Fibroblast of pulmonary artery (primary cell): ENCODE data around the gene ZDHHC8.

Source experiments
- DNase-seq: peaks from one replicate; pipeline ENCODE4 v3.0.0-alpha.2; 2010; ENCODE audit warnings: low read depth
- H3K4me3 ChIP-seq: replicated peaks from 2 replicates; pipeline ENCODE4 v1.5.1; 2011; ENCODE audit warnings: low read depth, mild to moderate bottlenecking, control low read depth, low read length, moderate library complexity
- TF ChIP-seq, protein P1 (sequence below): IDR thresholded peaks from 2 replicates; pipeline ENCODE4 v1.5.1; 2011; ENCODE audit warnings: mild to moderate bottlenecking, control low read depth, low read length, inconsistent platforms; ENCODE audit errors: missing control alignments

ZDHHC8 gene

GRCh38 chr22:20187777-20188566 lies 56.4 kb downstream of the ZDHHC8 start:
- TF ChIP-seq, protein P1, sequence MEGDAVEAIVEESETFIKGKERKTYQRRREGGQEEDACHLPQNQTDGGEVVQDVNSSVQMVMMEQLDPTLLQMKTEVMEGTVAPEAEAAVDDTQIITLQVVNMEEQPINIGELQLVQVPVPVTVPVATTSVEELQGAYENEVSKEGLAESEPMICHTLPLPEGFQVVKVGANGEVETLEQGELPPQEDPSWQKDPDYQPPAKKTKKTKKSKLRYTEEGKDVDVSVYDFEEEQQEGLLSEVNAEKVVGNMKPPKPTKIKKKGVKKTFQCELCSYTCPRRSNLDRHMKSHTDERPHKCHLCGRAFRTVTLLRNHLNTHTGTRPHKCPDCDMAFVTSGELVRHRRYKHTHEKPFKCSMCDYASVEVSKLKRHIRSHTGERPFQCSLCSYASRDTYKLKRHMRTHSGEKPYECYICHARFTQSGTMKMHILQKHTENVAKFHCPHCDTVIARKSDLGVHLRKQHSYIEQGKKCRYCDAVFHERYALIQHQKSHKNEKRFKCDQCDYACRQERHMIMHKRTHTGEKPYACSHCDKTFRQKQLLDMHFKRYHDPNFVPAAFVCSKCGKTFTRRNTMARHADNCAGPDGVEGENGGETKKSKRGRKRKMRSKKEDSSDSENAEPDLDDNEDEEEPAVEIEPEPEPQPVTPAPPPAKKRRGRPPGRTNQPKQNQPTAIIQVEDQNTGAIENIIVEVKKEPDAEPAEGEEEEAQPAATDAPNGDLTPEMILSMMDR = no peak
- no peak for DNase-seq
- no peak overlapping the region for H3K4me3 ChIP-seq

DNA sequence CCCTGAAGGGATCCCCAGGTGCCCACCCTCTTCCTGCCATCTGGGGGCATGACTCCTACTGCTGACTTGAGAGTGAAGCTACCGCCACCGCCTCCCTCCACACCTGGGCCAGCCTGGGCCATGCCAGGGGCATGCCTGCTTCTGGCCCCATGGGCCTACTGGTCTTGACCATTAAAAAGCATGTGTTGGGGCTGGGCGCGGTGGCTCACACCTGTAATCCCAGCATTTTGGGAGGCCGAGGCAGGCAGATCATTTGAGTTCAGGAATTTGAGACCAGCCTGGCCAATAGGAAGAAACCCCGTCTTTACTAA lies 56.9 kb downstream of the ZDHHC8 start:
- H3K4me3 ChIP-seq = no peak overlapping the region
- DNase-seq = no peak
- TF ChIP-seq, protein P1 = no peak

DNA sequence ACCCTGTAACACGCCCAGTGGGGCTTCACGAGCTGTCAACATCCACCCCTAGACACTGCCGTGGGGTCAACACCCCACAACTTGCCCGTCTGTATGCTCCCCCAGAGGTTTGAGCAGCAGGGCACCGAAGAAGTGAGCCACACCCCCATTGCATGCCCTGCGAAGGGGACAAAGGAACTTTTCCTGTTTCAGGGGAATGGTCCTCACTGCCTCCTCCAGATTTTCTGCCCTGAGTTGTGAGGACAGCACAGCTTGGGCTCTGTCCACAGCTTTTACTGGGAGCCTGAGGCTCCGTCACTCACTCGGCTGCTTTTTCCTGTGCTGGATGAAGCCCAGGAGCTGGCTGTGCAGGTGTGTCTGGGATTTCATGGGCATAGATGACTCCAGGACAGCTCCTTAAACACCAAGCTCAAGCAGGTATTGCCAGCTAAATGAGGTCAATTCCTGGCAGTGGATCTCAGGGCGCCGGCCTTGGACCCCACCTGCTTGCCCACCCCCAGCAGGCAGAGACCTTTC lies 59.5 kb downstream of the ZDHHC8 start:
- DNase-seq = no peak
- H3K4me3 ChIP-seq = no peak overlapping the region
- TF ChIP-seq, protein P1 = no peak

GRCh38 chr22:20191803-20192202 lies 60.2 kb downstream of the ZDHHC8 start:
- TF ChIP-seq, protein P1 = no peak
- no peak overlapping the region for H3K4me3 ChIP-seq
- DNase-seq = no peak

- no peak overlapping the region for H3K4me3 ChIP-seq
- TF ChIP-seq, protein P1 = no peak
- DNase-seq = no peak
These were observed 60.8 kb downstream of the ZDHHC8 start for GRCh38 chr22:20192293-20192971.

DNA sequence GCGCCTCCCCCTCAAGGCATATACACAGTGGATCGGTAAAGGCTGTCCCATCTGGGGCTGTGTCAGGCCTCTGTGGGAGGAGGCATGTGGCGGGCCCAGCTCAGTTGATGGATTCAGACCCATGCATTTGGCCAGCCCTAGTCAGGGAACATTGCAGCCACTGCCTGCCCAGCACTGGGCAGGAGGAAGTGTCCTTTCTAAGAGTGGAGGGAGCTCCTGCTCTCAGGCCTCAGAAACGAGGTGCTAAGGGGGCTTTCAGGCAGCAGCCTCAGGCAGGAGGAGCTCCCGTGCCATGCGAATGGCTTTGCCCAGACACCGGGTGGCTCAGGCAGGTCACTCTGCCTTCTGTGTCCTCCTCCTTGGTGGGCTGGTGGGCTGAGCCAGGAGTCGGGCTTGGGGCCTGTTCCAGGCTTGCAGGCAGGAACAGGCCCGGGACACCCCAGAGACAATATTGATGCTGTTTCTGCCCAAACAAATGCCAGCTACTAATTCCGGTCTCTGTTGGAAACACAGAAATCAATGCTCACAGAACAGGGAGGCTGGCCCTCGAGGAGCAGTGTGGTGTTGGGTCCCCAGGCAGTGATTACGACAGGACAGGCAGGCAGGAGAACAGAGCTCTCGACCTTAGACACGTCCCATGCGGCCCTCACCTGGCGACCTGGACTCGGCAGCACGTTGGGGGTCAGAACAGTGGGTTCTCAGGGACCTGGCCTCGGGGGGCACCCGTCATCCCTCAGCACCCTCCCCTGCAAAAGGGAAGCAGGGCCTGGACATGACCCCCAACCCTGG lies 61.6 kb downstream of the ZDHHC8 start:
- TF ChIP-seq, protein P1 = no peak
- no peak overlapping the region for H3K4me3 ChIP-seq
- DNase-seq = no peak
